Measurements from ENCODE around the gene DEGS1. TPM values are rescaled to one million over a fixed set of nuclear protein-coding genes. Genes with fewer than 3 reads are reported as not detected.
"Not testable (repeated sequence)": the region's sequence is repeated elsewhere in the genome, so short reads cannot be mapped to it uniquely, and the experiment has no call there.

DEGS1 gene
- polyA plus RNA-seq, 1 donor from 2014 or later, result 53.7 TPM

DNA sequence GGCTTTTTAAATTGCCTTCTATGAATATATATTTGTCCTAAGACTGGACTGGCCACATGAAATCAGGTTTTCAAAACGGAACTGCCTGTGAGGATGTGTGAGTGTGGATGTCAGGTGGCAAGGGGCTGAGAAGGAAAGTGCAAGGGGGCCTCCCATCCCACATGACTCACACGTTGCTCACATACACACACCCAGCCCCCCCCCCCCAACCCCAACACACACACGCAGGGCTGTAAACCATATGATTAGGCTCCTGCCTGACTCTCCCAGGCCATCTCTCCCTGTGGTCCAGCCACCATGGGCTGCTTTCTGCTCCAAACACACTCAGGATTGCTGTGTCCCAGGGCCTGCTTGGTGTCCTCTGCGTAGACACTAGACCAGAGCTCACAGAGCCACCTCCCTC, 22.4 kb downstream of the DEGS1 start:
- H3K9me2 ChIP-seq (ENCODE audit: insufficient read depth, low read length), result no peaks in the 10 kb centered on the region
- H3F3A ChIP-seq (ENCODE audit: insufficient read depth, low read length, poor library complexity, severe bottlenecking), result no peaks in the 10 kb centered on the region
- H3K4me2 ChIP-seq (ENCODE audit: low read length), result no peak overlapping the region
- H3K79me2 ChIP-seq (replicated peaks; ENCODE audit: insufficient read depth, low read length), result no peaks in the 10 kb centered on the region
- H3K27ac ChIP-seq (ENCODE audit: low read length), result no peak overlapping the region
- H2AFZ ChIP-seq (ENCODE audit: low read depth, low read length), result no peak overlapping the region
- TF ChIP-seq, protein P1, sequence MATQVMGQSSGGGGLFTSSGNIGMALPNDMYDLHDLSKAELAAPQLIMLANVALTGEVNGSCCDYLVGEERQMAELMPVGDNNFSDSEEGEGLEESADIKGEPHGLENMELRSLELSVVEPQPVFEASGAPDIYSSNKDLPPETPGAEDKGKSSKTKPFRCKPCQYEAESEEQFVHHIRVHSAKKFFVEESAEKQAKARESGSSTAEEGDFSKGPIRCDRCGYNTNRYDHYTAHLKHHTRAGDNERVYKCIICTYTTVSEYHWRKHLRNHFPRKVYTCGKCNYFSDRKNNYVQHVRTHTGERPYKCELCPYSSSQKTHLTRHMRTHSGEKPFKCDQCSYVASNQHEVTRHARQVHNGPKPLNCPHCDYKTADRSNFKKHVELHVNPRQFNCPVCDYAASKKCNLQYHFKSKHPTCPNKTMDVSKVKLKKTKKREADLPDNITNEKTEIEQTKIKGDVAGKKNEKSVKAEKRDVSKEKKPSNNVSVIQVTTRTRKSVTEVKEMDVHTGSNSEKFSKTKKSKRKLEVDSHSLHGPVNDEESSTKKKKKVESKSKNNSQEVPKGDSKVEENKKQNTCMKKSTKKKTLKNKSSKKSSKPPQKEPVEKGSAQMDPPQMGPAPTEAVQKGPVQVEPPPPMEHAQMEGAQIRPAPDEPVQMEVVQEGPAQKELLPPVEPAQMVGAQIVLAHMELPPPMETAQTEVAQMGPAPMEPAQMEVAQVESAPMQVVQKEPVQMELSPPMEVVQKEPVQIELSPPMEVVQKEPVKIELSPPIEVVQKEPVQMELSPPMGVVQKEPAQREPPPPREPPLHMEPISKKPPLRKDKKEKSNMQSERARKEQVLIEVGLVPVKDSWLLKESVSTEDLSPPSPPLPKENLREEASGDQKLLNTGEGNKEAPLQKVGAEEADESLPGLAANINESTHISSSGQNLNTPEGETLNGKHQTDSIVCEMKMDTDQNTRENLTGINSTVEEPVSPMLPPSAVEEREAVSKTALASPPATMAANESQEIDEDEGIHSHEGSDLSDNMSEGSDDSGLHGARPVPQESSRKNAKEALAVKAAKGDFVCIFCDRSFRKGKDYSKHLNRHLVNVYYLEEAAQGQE (IDR thresholded peaks at IDR 0.05; ENCODE audit: borderline replicate concordance), result no peak
- TF ChIP-seq MXI1 (conservative IDR thresholded peaks at IDR 0.05; ENCODE audit: poor library complexity, severe bottlenecking) (no peak), RAD21 (conservative IDR thresholded peaks at IDR 0.05) (no peak), EP300 (conservative IDR thresholded peaks at IDR 0.05; ENCODE audit: poor library complexity, severe bottlenecking) (no peak), POLR2AphosphoS5 (IDR thresholded peaks at IDR 0.05) (no peak), SMC3 (conservative IDR thresholded peaks at IDR 0.05; ENCODE audit: poor library complexity) (no peak), TAF1 (IDR thresholded peaks at IDR 0.05; ENCODE audit: low read depth) (no peak), EZH2 (IDR thresholded peaks at IDR 0.05; ENCODE audit: borderline replicate concordance, insufficient read depth, low read length, poor library complexity, severe bottlenecking) (no peak)
- TF ChIP-seq, protein P2, sequence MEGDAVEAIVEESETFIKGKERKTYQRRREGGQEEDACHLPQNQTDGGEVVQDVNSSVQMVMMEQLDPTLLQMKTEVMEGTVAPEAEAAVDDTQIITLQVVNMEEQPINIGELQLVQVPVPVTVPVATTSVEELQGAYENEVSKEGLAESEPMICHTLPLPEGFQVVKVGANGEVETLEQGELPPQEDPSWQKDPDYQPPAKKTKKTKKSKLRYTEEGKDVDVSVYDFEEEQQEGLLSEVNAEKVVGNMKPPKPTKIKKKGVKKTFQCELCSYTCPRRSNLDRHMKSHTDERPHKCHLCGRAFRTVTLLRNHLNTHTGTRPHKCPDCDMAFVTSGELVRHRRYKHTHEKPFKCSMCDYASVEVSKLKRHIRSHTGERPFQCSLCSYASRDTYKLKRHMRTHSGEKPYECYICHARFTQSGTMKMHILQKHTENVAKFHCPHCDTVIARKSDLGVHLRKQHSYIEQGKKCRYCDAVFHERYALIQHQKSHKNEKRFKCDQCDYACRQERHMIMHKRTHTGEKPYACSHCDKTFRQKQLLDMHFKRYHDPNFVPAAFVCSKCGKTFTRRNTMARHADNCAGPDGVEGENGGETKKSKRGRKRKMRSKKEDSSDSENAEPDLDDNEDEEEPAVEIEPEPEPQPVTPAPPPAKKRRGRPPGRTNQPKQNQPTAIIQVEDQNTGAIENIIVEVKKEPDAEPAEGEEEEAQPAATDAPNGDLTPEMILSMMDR (IDR thresholded peaks at IDR 0.05; ENCODE audit: poor library complexity, severe bottlenecking), result no peak
- no peaks in the 10 kb centered on the region for H3K9me3 ChIP-seq (ENCODE audit: low read length)
- no peak overlapping the region for H3K4me3 ChIP-seq (ENCODE audit: low read length)
- H3K27me3 ChIP-seq (ENCODE audit: insufficient read depth, low read depth, low read length), result no peaks in the 10 kb centered on the region
- no peaks in the 10 kb centered on the region for H3K36me3 ChIP-seq (ENCODE audit: insufficient read depth, low read length)
- no peak overlapping the region for H3K9ac ChIP-seq (ENCODE audit: low read length)
- H4K20me1 ChIP-seq (ENCODE audit: insufficient read depth), result no peaks in the 10 kb centered on the region

DNA sequence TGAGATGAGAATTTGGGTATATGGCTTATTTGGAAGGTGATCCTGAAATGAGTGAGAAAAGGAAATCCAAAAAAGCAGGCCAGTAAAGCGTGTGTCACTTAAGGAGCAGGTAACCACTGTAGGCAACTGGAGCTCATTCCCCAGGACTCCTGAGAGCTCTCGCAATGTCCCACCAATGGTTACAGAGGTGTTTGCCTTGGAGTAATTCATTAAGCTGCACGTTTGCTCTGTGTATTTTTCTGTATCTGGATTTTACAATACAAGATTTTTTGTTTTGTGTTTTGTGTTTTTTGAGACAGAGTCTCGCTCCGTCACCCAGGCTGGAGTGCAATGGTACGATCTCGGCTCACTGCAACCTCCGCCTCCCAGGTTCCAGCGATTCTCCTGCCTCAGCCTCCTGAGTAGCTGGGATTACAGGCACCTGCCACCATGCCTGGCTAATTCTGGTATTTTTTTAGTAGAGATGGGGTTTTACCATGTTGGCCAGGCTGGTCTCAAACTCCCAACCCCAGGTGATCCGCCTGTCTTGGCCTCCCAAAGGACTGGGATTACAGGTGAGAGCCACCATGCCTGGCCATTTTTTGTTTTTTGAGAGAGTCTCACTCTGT, 23.0 kb downstream of the DEGS1 start:
- not testable (repeated sequence) for H3K9ac ChIP-seq (ENCODE audit: low read length); H3K27ac ChIP-seq (ENCODE audit: low read length); H3K4me3 ChIP-seq (ENCODE audit: low read length); H3K27me3 ChIP-seq (ENCODE audit: insufficient read depth, low read depth, low read length); H3K36me3 ChIP-seq (ENCODE audit: insufficient read depth, low read length); H3F3A ChIP-seq (ENCODE audit: insufficient read depth, low read length, poor library complexity, severe bottlenecking); H3K79me2 ChIP-seq (replicated peaks; ENCODE audit: insufficient read depth, low read length); H3K4me2 ChIP-seq (ENCODE audit: low read length); H3K9me3 ChIP-seq (ENCODE audit: low read length); H4K20me1 ChIP-seq (ENCODE audit: insufficient read depth); H2AFZ ChIP-seq (ENCODE audit: low read depth, low read length); H3K9me2 ChIP-seq (ENCODE audit: insufficient read depth, low read length)

Measured in neural cell (in vitro differentiated cells).